GM20431 (cell line): ENCODE results near the gene DIPK1A.

Experiments used
- in situ Hi-C: fragments of 300-500 bp; cut with MseI, MboI; formaldehyde crosslinking; loops from one replicate; pipeline ENCODE4 v1.15.0; 2020; ENCODE audit warnings: low sequenced_read_pairs; ENCODE audit not compliant: unreplicated experiment

The DIPK1A gene

DNA sequence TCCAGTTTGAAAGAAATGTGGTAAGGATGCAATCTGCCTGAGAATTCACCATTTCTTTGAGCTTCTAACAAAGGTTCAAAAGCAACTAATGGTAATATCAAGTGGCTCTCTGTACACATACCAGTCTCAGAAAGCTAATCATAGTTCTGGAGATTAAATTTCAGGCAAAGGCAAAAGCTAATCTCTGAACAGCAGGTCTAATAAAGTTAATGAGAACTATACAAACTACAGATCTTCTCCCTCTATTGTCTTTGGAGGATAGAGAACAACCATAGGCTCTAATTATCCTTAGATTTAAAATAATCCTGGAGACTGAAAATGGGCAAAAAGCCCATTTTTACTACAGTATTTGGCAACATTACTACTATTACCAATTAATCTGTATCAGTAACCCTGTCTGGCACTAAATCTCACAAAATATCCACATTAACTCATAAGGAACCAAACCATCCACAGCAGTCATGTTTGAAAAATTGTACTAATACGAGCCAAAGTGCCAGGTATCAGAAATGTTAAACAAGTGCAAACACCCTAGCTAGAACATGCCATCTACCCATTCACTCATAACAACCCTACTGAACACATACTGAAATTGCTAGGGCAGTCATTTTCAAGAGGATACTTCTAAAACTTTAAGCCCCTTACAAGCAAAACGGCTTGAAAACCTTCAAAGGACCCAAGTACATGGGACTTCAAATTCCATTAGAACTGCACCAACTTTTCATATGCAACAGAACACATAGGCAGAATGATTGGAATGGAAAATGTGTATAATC lies 4.8 kb downstream of the DIPK1A start:
- in situ Hi-C loops = no loop called here

DNA sequence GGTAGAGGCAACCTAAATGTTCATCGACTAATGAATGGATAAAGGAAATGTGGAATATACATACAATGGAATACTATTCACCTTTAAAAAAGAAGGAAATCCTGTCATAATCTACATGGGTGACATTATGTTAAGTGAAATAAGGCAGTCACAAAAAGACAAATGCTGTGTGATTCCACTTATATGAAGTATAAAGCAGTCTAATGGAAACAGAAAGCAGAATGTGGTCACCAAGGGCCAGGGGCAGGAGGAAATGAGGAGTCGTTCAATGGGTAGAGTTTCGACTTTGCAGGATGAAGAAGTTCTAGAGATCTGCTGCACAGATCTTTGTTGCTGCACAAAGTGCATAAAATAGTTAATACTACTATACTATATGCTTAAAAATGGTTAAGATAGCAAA lies 7.8 kb downstream of the DIPK1A start:
- in situ Hi-C loops = no loop called here

DNA sequence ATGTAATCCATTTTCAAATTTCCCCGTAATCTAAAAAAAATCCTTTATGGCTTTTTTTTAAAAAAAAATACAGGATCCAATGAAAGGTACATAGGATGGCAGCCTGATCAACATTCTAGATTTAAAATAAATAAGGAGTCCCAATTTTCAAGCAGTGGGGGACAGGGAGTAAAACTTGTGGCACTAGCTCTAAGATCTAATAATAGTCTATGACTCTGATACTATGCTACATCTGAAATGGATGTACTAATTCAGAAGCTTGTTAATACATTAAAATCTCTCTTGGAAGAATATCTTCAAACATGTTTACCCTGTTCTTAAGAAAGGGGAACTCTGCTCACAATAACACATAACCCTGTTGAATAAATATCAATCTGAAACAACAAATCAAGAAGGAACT lies 8.5 kb downstream of the DIPK1A start:
- in situ Hi-C loops = no loop called here

DNA sequence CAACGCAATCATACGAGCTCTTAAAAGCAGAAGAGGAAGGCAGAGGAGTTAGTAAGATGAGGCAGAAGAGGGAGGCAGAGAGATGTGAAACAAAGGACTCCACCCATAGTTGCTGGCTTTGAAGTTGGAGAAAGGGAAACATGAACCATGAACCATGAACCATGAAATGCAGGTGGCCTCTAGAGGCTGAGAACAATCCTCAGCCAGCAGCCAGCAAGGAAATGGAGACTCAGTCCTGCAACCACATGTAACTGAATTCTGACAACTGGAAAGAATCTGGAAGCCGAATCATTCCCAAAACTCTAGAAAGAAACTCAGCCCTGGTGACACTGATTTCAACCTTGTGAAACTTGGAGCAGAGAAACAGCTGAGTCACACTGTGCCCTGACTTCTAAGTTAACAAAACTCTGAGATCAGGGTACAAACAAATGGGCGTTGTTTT lies 10.1 kb downstream of the DIPK1A start:
- in situ Hi-C loops = no loop called here

DNA sequence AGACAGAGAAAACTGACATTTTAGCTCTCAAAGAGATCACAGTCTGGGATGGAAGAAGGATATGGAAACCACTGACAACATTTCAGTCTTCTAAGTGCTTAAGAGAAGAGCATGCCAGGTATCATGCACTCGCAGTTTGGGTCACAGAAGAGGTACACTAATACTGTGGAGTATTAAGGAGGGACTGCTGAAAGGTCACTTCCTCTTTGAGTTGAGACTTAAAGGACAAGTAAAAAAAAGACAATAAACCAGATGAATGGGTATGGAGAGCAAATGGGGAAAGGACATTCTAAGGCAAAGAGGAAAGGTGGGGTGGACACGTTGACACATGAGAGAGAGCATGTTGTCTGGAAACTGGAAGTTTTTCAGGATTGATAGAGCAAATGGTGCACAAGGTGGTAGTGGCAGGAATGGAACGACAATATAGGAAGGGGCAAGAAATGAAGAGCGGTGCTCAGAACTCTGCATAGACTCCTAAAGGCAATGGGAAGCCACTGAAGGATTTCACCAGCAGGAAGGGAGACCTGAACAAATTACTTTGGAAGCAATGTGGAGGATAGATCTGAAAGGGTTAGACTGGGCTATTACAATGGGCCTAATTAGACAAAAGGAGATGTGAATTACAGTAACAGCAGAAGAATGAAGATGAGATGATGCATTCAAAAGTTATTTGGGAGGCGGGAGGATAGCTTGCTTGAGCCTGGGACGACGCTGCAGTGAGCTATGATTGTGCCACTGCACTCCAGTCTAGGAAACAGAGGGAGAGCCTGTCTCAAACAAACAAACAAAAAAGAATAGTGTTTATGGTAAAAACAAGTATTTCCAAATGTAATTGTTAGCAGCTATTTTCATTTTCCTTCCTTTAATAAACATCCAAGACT lies 11.1 kb downstream of the DIPK1A start:
- in situ Hi-C loops = no loop called here

DNA sequence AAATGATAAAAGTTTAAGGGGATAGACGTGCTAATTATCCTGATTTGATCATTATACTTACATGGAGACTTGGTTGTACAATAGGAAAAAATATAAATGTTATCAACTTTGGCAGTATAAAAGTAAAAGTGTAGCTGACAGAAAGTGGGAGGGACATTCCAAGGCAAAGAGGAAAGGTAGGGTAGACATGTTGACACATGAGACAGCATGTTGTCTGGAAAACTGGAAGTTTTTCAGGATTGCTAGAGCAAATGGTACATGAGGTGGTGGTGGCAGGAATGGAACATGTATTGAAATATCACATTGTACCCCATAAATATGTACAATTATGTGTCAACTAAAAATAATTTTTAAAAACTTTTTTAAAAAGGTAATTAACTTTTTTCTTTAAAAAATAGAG lies 13.2 kb downstream of the DIPK1A start:
- in situ Hi-C loops = no loop called here

DNA sequence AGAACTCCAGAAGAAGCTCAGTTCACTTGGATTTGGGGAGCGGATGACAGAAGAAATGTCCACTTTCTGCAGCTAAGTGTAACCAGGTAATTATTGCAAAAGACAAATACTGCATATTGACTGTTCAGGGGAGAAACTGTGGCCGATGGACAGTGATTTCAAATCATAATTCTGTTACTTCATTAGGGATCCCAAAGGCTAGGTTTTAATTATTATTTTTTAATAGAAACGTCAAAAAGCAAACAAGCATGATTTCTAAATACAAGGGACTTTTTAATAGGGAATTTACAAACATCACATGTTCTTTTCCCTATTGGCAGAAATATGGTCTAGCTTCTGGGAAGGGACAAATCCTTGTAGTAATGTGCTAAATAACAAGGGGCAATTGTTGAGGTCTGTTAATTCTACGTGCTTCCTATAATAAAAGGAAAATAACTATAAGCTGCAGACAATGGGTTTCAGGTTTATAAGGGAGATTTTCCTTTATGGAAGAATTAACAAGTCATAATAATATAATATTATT lies 15.5 kb downstream of the DIPK1A start:
- in situ Hi-C loops = no loop called here

DNA sequence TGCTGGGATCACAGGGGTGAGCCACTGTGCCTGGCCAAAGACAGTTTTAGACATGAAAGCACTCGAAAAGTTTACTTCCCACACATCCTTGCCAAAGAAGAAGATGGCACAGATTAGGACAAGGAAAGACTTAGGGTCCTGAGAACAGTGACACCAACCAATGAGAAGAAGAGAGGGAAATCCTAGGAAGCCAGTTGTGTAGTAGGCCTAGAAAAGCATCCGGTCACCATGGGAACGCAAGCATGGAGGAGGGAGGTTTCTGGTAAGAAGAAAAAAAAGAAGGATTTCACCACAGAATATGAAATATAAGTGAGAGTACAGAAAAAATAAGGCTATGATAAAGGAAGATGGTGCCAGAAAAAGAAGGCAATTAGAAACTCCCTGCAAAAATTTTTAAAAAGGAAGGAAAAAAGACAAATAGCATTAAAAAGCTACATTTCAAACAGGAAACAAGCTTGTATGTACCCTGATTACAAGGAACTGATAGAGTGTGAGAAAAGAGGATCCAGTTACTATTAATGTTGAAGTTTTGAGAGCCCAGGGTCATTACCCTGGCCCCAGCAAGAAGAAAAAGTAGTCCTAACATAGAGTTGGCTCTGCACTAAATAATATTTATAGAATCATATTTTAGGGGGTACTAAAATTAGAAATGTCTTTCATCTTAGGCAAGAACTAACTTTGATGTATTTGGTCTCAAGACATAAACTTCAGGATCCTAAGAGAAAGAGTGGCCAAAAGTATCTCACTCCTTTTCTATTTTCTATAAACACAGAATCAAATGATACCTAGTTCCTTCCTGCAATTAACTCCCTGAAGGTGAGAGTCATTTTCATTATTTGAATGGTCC lies 16.1 kb downstream of the DIPK1A start:
- in situ Hi-C loops = no loop called here

DNA sequence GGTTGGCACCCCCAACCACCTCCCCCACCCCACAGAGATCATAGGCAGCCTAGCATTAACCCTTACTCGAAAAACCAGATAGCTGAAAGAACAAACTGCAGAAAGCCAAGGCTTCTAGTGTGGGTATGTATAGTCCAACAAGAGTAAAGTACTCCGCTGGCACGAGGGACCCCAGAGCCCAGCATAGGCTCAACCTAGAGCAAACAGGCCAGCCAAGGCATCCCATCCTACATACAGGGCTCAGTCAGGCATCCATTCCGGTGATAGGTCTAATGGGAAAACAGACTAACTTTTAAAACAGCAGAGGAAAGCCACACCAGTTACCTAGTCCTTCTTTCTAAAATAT lies 17.8 kb downstream of the DIPK1A start:
- in situ Hi-C loops = no loop called here

DNA sequence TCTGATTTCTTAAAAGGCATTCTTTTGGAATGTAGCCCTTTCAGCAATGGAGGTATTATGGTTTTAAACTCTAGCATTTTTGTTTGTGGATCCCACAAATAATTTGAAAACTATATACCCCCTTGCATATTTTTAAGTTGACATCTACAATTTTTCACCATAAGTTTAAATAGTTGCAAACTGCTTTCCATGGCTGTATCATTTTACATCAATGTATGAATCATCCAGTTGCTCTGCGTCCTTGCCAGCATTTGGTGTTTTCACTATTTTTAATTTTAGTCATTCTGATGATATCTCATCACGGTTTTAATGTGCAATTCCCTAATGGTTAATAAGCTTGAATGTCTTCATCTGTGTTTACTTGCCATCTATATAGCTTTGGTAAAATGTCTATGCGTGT lies 20.7 kb downstream of the DIPK1A start:
- in situ Hi-C loops = no loop called here

DNA sequence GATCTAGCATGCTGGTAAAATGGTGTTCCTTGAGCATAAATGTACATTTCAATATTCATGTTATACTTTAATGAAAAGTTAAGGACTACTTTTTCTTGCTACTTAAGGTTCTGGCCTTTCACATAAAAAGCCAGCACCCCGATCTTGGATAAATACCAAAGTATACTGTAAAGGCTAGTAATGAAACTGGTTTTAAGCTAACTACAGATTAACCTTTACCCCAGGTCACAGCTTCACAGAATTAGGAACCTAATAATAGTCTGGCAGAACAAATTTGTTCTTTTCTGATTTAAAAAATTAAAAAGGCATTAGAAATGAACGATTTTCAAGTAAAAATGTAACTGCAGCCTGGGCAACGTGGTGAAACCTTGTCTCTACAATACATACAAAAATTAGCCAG lies 23.5 kb downstream of the DIPK1A start:
- in situ Hi-C loops = no loop called here

DNA sequence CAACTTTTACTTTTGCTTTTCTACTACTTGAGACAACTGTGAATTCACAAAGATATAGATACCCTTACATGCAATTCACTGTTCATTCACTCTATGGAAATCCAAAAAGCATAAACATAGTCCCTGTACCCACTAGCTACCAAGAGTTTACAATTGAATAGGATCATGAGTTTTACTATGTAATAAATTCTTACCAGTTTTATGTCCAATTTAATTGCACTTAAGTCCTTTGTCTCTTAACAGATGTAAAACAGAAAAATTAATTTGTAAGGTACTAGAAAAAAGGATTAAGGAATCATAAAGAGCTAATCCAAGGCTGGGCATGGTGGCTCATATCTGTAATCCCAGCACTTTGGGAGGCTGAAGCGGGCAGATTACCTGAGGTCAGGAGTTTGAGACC lies 24.4 kb downstream of the DIPK1A start:
- in situ Hi-C loops = no loop called here

DNA sequence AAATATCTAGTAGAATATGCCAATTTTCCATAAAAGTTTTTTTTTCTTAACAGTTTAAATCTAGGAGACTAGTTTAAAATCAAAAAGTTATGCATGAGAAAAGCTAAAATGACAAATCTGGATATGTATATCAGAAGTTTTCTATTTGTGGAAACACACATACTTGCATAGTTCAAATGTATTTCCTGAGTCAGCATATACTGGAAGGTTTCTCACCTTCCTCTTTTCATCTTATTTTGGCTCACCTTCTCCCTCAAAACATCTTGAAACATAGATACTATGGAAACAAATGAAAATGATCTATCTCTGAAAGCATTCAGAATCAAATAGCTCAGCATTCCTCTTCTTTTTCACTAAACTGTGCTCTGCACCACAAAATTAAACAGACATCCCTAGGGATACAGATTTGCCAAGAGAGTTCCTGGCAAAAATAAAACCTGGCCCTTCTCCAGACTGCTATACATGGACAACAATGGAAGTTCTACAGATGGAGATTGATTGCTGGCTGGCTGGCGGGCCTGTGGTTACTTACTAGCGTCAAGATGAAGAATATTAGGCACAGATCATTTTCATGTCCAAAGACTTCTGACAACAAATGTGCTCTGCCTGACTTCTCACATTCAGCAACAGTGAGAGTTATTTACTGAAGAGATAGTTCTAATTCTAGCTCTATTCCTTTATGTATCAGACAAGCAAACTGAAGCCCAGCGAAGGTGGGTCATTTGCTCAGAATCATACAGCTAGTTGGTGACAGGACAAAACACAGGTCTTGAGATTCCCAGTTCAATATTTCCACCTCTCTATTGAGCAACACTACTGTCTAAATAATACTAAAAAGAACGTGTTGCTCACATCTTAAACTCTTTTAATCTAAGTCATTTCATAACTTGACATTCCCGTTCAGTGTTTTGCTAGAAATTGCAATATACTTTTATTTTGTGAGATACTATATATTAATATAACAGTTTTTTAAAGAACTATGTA lies 26.6 kb downstream of the DIPK1A start:
- in situ Hi-C loops = no loop called here

DNA sequence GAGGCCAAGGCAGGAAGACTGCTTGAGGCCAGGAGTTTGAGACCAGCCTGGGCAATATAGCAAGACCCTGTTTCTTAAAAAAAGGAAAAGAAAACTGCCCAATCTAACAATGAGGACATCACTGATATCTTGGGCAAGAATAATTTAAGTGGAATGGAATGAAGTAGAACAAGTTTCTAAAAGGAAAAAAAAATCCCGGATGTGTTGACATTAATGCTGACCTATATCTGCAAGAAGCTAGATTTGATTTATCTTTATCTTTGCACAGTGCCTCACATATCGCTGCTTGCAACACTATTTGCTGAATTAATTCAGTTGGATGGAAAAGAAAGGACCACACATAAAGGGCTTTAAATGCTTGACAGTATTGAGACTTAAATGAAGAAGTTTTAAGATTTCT lies 27.8 kb downstream of the DIPK1A start:
- in situ Hi-C loops = no loop called here

DNA sequence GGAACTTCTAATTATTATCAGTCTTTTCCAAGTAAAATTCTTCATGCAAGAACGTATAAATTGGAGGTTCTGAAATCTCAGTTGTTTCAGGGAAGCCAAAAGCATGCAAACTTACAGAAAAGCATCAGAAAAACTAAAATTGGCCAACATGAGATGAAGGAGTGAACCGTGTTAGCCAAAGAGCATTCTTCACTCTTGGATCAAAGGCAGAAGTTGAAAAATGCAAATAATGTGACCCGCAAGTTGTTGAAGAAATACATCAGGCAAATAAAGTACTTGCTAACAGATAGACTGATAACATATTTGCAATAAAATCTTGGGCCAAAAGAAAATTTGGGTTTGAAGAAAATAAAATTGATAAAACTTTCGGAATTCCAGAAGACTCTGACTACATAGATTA lies 29.6 kb downstream of the DIPK1A start:
- in situ Hi-C loops = no loop called here

DNA sequence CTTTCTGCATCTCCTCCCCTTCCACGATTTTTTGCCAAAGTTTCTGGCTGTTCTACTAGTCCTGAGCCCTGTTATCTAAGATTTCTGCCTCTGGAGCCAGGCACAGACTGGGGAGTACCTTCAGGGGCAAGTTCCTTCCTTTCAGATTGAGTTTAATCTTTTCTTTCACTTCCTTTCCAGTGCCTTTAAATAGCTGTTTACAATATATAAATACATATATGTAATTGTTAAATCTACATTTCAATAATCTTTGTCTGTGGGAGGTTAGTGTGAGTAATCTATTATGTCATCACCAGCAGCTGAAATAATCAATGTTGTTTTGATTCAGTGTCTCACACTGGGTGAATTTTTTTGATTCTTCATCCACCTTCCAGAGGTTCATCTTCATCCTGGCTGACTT lies 31.8 kb downstream of the DIPK1A start:
- in situ Hi-C loops = no loop called here

DNA sequence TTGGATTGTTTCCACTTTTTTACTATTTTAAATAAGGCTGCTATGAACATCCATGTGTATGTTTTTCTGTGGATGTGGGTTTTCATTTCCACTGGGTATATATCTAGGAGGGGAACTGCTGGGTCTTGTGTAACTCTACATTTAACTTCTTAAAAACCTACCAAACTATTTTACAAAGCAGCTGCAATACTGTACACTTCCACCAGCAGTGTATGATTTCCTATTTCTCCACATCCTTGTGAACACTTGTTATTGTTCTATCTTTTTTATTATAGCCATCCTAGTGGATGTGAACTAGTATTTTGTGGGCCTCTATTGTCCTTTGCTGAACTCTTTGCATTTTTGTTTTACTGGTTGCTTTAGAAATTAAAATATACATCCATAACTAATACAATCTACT lies 33.4 kb downstream of the DIPK1A start:
- in situ Hi-C loops = no loop called here

DNA sequence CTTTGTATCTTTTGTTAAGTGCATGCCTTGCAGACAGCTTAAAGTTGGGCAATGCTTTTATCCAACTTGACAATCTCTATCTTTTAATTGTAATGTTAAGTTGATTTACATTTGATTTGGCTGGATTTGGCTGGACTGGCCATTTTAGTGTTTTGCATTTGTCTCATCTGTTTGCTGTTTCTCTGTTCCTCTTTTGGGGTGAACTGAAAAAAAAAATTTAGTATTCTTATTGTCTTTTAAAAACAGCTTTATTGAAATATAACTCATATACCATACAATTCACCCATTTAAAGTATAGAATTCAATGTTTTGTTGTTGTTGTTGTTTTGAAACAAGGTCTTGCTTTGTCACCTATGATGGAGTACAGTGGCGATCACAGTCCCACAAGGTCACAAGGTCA lies 34.4 kb downstream of the DIPK1A start:
- in situ Hi-C loops = no loop called here

DNA sequence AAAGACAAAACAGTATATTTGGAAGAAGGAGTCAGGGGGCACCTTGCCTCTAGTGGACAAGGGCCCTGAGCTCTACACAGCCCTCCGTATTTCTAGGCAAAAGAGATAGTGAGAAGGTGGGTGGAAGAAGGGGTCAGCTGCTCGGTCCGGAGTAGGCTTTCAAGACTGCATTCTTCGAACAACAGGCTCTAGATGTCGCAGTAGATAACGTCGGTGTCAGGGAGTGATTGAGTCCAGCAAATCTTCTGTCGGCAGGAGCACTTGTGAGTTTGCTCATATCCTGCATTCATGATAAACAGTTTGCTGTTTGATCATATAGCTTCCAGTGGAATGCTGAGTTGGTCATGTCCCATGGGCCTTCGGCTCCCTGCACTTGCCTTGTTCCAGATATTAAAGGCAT lies 36.8 kb downstream of the DIPK1A start:
- in situ Hi-C loops = no loop called here
